Retina (tissue), 1 donor: Measurements from ENCODE around the gene FNDC3B.
A peak's percentile ranks its signal among the peaks of the same experiment; 100 is the strongest.

Source experiments
- DNase-seq: peaks from one replicate; pipeline ENCODE4 v3.0.0-alpha.2; 2016

The FNDC3B gene

DNA sequence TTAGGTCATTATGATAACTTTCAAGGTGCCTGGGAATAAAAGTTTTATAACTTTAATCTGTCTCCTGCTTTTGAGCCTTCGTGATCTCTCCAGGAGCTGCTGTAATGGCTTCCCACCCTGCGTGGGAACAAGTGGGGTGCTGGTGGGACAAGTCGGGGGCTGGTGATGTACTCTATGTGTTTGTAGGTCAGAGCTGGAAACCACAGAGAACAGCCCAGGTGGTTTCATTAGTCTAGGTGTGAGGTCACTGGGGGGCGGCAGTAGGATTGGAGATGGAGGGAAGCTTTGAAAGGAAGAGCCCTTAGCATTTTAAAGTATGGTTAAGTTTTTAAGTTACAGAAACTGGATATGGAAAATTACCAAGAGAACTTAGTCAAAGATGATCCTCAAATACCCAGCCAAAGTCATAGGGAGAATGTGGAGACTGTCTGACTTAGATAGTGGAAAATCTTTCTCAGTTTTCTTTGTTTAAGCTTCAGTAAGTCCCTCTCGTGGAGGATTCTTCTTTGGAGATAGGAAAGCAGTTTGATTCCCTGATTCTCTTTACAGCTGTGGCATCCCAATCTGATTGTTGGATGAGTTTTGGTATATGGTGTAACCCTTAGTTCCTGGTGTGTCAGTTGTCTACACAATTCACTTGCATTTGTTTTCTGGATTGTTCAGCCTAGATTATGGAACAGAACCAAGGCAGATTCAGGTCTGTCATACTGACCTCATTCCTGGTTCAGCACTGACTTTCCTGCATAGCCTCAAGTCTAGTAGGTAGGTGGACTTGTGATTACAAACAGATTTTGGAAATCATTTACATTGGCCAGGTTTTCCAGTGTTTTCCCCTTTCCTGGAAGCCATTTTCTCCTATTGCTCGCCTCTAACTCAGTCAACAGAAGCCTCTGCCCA, 115.6 kb downstream of the FNDC3B start:
- DNase-seq: no peak

DNA sequence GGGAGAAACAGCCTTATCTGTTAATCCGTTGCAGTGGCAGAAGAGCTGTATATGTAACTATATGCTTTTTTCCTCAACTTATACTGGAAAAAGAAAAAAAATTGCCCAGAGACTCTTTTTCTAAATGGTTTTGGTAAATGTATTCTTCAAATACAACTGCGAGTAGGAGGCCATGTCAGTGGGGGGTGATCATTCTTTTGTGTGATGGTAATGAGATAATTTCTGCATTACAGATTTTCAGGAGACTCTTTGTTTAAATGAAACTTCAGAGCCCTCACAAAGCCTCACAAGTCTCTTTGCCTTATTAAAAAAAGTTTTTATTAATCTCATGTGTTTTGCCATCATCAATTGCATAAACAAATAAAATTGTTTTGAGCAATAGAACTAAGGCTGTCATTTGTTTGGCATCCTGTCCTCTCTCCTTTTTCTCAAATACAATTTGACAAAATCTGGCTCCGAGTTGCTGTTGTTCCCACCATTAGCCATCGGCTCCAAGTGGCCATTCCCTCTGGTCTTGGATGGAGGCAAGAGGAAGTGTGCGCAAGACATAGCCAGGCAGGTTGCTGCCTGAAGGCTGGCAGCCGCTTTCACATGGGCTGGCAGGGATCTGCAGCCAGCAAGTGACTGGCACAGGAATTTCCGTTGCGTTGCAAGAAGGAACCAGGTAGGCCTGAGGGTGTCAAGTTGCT, 116.7 kb downstream of the FNDC3B start:
- peak; percentile 55 for DNase-seq

DNA sequence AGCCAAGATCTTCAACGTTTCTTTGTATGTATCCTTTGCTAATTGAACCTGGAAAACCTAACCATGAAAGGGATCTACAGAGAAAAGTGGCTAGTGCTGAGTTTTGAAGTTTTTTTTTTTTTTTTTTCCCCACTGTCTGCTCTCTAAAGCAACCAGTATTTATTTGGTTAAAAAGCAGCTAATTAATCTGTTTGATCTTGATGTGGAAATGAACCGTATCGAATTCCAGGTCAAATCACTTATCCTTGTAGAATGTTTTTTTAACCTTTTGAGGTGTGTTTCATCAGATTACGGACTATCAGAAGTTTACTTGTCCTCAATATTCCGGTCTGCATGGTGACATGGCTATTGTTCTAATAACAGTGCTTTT, 117.2 kb downstream of the FNDC3B start:
- DNase-seq: no peak

DNA sequence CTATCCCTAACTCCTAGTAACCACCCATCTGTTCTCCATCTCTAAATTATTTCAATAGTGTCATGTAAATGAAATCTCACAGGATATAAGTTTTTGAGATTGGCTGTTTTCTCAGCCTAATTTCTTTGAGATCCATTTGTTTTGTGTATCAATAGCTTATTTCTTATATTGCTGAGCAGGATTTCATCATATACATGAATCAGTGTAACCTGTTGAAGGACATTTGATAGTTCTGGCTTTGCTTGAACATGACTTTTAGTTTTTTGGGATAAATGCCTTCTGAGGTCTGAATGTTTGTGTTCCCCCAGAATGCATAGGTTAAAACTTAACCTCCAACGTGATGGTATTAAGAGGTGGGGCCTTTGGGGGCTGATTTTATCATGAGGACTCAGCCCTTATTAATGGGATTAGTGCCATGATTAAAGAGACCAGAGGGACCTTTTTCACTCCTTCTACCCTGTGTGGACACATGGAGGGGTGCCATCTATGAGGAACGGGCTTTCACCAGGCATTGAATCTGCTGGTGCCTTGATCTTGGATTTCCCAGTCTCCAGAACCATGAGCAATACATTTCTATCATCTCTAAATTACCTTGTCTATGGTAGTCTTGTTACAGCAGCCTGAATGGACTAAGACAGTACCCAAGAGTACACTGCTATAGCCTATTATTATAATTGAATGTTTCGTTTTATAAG, 118.3 kb downstream of the FNDC3B start:
- no peak for DNase-seq

DNA sequence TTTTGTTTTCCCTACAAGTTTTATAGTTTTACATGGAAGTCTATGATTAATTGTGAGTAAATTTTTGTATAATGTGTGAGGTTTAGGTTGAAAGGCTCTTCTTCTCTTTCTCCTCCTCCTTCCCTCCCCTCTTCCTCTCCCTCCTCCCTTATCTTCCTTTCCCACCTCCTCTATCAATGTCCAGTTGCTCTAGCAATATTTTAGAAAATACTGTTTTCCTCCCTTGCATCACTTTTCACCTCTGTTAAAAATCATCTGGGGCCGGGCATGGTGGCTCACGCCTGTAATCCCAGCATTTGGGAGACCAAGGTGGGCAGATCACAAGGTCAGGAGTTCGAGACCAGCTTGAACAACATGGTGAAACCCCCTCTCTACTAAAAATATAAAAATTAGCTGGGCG, 119.4 kb downstream of the FNDC3B start:
- DNase-seq: no peak

DNA sequence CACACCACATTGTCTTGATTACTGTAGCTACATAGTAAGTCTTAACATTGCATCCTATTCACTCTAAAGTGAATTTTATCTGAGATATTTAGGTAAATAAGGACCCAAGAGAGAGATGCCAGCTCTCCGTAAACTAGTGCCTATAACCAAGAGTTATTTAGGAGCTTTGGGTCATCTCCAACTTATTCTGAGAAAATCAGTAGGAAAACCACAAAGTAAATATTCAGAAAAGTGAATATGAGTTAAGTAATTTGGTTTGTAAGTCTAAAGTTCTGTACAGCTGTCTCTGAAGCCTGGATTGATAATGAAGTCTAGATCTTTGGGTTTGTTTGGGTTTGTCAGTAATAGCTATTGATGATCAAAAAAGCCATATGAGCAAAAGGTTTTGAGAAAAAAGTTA, 120.0 kb downstream of the FNDC3B start:
- DNase-seq: no peak

DNA sequence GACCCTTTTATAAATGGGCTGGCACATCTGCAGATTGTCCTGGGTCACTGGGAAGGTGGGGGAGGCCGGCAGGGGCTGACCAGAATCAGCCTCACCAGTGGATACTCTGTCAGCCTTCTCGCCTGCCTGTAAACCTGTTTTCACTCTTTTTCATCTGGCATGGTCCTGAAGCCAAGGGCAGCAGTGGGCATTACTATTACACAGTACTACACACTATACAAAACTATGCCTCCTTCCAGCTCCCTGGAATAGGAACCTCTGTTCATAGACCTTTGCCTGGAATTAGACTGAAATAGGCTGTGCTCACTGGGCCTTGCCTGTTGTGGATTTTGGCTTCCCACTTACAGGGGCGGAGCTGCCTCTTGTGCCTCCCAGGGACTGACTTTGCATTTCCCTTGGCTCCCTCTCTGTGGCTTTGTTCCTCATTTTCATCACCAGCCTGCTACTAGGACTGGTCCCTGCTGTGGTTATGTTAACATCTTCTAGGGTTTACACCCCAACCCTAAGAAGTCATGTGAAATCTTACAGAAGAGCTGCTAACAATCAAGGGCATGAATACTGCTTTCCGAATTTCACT, 120.7 kb downstream of the FNDC3B start:
- DNase-seq: no peak

DNA sequence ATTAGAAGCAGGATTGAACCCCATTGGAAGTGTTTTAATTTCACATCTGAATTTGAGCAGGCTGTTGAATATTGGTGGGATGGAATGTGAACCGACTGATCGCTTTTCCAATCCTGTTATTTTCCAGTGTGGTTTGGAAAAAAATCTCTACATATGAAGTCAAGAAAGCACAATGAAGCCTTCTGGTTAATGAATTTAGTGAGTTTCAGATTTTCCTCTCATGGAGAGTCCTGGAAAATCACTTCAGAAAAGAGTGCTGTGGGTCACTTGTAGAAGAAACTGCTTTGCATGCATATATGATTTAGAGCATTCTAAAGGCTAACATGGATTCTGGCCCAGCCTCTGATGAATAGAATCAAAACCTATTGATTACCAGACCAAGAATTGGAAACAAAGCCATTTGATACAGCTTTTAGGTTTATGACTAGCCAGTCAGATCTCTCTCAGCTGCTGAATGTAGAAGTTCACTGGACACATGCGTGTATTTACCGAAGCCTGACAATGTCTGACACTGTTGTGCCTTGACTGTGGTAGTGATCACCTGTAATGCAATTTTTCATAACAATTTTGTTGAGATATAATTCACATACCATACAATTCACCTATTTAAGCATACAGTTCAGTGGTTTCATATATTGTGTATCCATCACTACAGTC, 121.9 kb downstream of the FNDC3B start:
- no peak for DNase-seq

DNA sequence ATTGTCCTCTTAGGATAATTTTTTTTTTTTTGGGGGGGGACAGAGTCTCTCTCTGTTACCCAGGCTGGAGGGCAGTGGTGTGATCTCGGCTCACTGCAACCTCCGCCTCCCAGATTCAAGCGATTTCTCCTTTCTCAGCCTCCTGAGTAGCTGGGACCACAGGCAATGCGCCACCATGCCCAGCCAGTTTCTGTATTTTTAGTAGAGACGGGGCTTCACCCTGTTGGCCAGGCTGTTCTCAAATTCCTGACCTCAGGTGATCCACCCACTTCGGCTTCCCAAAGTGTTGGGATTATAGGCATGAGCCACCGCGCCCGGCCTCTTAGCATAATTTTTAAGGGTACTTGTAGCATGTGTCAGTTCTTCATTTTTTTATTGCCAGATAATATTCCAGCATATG, 122.6 kb downstream of the FNDC3B start:
- DNase-seq: no peak

DNA sequence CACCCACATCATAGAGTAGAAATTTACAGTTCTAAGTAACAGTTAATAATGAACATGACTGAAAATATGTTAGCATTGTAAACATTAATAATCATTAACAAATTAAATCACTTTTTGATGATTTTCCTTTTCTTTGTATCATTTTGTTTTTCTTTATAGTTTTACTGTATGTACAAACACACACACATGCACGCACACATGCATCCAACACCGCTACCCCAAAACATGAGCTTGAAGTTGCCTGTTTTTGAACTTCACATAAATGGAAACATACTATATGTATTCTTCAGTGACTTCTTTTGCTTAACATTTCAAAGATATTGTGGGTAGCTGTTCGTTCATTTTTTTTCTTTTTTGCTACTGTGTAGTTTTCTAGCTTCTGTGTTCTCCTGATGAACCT, 123.9 kb downstream of the FNDC3B start:
- DNase-seq: no peak

DNA sequence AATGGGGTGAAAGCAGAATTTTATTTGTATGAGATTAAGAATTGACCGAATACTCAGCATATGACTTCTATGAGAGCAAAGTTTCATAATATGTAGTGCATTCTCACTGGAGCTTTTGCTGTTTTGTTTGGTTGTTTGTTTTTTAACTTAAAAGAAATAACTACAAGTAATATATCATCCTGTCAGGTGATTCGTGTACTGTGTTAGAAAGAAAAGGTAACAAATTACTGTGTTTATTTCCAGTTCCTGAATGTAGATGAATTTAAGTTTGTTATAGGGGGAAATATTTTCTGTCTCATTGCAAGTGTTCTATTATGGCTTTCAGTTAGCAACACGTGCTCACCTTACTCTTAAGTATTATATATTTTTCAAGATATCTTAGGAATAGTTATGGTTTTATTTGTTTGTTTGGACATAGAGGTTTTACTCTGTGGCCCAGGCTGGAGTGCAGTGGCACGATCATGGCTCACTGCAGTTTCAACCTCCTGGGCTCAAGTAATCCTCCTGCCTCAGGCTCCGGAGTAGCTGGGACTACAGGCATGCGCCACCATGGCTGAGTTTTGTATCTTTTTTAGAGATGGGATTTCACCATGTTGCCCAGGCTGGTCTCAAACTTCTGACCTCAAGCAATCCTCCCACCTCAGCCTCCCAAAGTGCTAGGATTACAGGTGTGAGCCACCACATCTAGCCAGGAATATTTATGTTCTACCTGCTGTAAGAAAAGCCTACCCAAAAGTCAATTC, 125.4 kb downstream of the FNDC3B start:
- DNase-seq: no peak

DNA sequence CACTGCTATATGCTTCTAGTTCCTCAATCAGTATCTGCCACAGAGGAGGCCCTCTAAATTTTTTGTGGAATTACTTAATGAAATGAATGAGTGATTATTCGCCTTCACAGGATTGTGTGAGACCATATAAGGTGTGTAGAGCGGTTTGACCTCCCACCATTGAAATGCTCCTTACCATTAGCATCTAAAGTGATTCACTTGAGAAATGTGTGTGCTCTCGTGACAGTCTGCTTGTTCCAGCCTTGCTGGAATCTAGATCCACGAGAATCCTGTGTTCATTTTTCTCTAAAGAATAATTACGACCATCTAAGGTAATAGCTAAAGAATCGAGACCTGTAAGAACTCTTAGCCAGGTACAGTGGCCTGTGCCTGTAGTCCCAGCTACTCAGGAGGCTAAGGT, 126.9 kb downstream of the FNDC3B start:
- no peak for DNase-seq

DNA sequence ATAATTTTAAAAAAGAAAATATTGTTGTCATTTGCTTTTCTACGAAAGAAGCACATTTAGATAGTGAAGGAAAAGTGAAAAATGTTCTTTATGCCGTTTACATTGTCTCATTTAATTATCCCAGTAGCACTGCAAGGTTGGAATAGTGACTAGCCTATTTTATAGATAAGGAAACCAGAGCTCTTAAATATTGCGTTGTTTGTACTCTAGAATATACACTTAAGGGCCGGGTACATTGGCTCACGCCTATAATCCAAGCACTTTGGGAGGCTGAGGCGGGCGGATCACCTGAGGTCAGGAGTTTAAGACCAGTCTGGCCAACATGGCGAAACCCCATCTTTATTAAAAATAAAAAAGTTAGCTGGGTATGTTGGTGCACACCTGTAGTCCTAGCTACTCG, 127.5 kb downstream of the FNDC3B start:
- no peak for DNase-seq

DNA sequence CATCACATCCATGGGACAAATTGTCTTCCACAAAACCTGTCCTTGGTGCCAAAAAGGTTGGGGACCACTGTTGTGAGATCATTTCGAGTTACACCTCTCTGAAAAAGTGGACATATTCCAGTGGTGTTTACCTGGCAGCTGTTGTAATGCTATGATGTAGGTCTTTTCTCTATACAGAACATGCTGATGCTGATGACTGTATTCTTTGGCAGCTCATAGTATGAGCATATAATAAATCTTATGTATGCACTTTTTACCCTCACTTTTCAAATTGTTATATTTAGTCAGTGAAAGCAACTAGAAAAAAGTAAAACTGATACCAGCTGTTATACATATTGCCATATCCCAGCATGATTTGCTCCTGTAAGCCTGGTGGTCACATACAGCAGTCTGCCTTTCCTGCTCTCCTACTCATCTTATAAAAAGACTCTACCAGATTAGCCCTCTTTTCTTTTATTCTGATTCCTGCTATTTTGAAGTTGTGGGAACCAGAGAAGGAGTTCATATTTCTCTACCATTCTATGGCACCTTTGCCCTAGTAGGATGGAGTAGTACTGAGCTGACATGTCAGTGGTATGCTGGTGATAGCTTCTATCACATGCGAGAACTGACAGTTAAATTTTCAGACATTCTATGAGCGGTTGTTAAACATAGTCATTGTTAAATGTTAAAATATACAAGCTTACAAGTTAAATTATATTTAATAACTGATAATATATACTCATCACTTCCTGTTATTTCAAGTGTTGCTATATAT, 128.7 kb downstream of the FNDC3B start:
- no peak for DNase-seq

DNA sequence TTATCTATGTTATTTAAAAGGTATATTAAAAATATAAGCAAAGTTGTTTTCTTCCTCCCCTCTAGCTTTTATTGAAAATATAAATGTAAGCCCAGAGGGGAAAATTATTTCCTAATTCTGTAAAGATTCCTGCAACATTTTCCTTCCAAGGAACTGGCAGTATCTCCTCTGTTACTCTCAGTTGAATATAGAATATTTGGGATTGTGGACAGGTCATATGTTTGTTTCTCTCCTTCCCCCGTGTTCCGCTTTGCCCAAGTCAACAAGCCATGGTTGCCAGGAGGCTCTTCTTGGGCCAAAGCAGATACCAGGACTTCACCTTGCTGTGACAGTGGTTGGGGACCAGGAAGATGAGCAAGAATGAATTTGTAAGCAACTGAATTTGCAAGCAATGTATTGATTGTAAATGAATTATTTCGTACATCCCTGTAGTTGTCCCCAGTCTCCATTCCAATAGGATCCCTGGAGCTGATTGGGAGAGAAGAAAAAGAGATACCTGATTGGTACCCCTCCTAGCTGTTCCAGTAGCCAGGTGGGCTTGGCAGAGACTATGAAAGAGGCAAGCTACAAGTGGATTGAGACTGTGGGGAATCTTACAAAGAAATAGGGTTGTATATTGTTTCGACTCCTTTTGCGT, 130.8 kb downstream of the FNDC3B start:
- DNase-seq: no peak

DNA sequence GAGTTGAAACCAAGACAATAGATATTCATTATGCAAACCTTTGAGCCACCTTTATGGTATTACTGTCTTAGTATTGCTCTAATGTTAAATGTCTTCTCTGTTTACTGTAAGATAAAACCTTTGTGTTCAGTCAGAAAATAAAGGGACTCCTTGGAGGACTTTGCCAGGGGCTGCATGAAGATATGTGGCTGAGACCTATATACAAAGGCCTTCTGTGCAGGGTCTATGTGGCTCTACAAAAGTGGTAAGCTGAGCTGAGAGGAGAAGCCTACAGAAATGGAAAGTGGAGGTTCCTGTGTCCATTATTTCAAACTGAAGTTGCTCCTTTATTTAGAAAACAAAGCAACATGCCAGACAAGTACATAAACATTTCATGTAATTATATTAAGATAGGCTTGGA, 131.5 kb downstream of the FNDC3B start:
- no peak for DNase-seq

DNA sequence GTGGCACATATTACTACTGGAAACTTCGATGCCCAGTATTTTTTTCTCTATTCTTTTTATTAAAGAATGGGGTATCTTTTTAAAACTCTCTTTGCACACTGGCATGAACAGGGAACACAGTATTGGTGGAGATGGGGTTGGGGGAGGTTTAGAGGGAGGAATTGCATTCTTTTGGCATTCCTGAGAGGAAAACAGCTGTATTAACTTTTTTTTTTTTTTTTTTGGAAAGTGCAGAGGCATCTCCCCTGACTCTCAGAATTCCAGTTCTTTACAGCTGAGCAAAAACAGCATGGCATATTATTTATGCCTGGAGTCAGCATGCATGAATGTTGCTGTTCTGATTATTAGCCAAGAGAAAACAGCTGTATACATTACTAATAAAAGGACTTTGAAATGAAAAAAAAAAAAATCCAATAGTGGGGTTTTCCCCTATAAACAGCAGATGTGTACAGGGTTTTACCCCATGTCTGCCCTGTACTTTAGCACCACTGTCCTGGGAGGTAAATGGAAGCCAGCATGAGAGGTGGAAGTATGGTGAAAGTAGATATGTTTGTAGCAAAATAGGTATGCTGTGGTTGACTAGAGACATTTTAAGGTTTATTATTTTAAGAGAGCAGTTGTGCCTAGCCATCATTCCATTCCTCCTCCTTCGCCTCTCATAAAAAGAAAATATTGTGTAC, 132.2 kb downstream of the FNDC3B start:
- no peak for DNase-seq

DNA sequence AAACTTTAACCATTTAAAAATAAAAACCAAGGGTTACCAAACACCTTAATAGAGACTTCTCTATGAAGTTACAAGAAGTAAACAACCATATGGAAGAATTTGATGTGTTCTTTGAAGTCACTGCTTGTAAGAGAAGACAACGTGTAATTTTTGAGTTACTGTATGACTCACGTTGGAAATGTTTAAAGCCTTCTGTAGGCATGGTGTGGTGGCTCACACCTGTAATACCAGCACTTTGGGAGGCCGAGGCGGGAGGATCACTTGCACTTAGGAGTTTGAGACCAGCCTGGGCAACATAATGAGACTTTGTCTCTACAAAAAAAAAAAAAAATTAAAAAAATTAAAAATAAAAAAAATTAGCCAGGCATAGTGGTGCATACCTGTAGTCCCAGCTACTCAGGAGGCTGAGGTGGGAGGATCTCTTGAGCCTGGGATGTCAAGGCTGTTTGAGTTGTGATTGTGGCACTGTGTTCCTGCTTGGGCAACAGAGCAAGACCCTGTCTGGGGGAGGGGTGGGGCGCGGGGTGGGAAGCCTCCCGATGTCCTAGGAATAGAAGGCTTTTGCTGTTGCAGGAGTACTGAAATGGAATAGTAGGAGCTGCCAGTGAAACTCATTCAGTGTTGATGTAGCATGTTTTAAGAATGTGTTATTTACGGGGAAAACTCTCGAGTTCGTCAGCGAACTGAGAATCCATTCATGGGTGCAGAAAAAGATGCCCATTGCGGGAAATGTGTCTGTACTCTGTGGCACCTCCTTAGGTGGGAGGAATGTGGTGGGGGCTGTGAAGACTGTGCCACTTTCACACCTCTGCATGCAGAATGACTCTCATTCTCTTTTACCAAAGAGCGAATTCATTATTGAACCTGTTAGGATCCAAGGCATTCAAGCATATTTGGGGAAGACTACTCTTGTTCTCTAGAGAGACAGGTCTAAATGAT, 134.2 kb downstream of the FNDC3B start:
- no peak for DNase-seq
